ENCODE measurements around the gene NSDHL. TPM values are rescaled to one million over a fixed set of nuclear protein-coding genes. Genes with fewer than 3 reads are reported as not detected.
"Not testable (repeated sequence)": the region's sequence is repeated elsewhere in the genome, so short reads cannot be mapped to it uniquely, and the experiment has no call there.

NSDHL gene
- total RNA-seq, 1 donor from 2014 or later, result 24.9 TPM

DNA sequence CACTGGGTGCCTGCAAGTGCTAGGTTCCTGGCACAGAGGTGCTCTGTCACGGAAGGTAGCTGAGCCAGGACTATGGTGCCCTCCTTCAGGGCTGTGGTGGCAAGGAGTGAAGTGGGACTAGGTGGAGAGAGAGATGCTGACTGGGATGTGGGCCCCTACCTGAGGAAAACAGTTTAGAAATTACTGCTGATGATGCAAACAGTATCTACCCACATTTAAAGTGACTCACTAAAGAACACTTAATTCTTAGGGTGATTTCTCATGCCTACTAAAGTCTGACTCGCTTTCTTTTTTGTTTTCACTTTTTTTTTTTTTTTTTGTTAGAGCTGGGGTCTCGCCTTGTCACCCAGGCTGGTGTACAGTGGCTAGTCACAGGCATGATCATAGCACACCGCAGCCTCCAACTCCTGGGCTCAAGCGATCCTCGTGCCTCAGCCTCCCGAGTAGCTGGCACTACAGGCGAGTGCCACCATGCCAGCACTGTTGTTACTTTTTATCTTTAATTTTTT lies 70.1 kb downstream of the NSDHL start:
- peaks cover 2% of the 10 kb centered on the region for H3K36me3 Mint-ChIP-seq (ENCODE audit: low read depth)
- peaks cover 12% of the 10 kb centered on the region for H3K27me3 Mint-ChIP-seq (ENCODE audit: insufficient read depth)
- DNase-seq (ENCODE audit: low spot score), result no peak
- H3K27ac Mint-ChIP-seq, result no peak overlapping the region
- H3K9me3 Mint-ChIP-seq, result no peaks in the 10 kb centered on the region
- no peaks in the 10 kb centered on the region for H3K4me1 Mint-ChIP-seq (ENCODE audit: low read depth)
- H3K4me3 Mint-ChIP-seq, result no peak overlapping the region
- intact Hi-C loops (cut with micrococcal nuclease), result no loop called here

DNA sequence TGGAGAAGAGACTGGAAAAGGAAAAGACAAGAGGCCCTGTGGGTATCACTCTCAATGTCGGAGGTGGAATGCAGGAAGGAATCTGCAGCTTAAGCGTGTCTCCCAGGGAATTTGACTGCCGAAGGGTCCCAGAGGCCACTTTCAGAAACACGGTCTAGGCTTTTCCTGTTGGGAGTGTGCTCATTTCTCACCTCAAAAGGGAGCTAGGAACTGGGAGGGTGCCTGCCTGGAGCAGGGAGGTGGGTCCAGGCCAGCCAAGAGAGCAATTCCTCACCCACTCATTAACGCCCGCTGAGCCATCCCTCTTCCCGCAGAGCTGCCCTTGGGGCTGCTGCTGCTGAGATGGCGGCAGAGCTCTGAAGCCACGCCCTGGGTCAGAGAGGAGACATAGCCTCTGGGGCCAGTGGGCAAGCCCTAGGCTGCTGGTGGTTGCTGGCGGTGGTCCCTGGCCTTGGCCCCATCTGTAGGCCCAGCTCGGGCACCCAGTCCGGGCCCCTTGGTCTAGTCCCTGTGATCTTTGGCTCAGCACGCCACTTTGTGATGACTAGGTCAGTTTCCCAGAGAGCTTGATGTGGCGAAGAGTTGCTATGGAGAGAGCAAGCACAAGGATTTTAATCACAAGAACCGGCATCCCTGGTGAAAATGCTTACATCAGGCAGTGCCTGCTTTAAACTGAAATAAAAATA lies 71.1 kb downstream of the NSDHL start:
- Mint-ChIP-seq H3K4me1 (ENCODE audit: low read depth) (no peaks in the 10 kb centered on the region), H3K4me3 (no peak overlapping the region), H3K27ac (no peak overlapping the region), H3K9me3 (no peaks in the 10 kb centered on the region), H3K27me3 (ENCODE audit: insufficient read depth) (peaks cover 5% of the 10 kb centered on the region), H3K36me3 (ENCODE audit: low read depth) (no peaks in the 10 kb centered on the region)
- intact Hi-C loops (cut with micrococcal nuclease), result no loop called here
- DNase-seq (ENCODE audit: low spot score), result no peak

DNA sequence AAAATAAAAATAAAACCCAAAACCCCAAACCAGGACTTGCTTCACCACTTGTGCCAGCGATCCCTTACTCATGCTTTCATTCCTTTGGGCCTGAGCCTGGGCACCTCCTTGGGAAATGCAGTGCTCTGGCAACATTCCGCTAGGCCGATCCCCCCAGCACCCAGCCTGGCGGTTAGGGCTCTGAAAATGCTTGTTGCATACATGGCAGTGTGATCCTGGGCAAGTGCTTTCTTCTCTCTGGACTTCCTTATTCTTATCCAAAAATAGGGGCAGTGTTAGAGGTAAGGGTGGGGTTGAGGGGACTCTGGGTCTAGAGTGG lies 71.6 kb downstream of the NSDHL start:
- Mint-ChIP-seq H3K9me3 (no peaks in the 10 kb centered on the region), H3K4me3 (no peak overlapping the region), H3K27ac (no peak overlapping the region), H3K36me3 (ENCODE audit: low read depth) (no peaks in the 10 kb centered on the region), H3K27me3 (ENCODE audit: insufficient read depth) (peaks cover 4% of the 10 kb centered on the region), H3K4me1 (ENCODE audit: low read depth) (no peaks in the 10 kb centered on the region)
- DNase-seq (ENCODE audit: low spot score), result no peak
- intact Hi-C loops (cut with micrococcal nuclease), result no loop called here

DNA sequence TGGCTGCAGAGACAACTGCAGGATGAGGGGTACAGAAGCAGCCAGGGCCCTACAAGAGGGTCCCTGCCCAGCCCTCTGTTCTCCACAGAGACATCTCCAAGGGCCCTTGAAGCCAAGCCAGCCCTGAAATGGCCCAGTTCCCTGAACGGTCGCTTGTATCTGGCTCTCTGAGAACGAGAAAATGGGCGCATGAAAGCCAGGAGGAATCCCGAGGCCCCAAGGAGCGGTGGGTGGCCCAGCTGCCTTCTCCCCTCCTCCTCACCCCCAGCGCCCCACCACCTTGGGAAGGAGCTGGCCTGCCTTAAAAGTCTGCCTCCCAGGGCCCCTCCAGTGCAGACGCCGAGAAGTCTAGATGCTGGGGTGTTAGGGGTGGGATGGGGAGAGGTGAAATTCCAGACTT lies 72.7 kb downstream of the NSDHL start:
- H3K27ac Mint-ChIP-seq, result no peak overlapping the region
- no peak overlapping the region for H3K4me3 Mint-ChIP-seq
- no peak for DNase-seq (ENCODE audit: low spot score)
- intact Hi-C loops (cut with micrococcal nuclease), result no loop called here
- no peaks in the 10 kb centered on the region for H3K4me1 Mint-ChIP-seq (ENCODE audit: low read depth)
- H3K27me3 Mint-ChIP-seq (ENCODE audit: insufficient read depth), result no peaks in the 10 kb centered on the region
- no peaks in the 10 kb centered on the region for H3K36me3 Mint-ChIP-seq (ENCODE audit: low read depth)
- H3K9me3 Mint-ChIP-seq, result no peaks in the 10 kb centered on the region

DNA sequence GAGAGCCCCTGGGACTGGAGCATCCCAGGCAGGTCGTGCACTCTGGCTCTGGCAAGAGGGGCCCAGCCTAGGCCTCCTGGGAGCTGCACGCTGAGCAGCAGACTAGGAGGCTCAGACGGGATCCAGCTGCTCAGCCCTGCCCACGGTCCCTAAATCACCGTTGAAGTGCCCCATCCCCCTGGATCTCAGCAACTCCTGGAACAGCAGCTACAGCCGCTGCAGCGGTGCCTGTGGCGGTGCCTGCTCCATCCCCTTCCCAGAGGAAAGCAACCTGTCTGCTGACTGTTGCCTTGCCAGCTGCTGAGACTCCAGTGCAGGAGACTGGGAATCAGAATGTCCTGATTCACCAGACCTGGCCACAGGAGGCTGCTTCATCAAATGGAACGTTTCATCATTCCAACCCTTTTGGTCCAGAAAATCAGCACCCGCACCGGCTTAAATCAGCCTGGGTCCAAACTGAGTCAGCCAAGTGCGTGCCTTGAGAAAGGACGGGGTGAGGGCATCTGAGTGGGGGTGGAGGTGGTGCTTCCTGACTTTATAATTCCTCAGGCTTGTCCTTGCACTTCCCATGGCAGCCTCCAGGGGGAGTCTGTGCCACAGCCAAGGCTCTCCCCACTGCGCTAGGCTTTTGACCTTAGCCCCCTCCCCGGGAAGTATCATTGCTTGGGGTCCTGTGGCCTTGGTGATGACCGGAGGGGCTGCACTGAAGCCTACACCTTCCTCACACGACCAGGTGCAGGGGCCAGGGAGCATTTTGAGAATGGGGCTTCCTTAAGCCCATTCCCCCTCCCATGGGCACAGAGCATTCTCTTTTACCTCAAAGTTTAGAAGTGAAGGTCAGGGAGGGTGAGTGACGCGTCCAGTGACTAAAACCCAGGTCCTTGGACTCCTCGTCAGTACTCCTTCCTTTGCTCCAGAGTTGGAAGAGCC lies 73.6 kb downstream of the NSDHL start:
- no peaks in the 10 kb centered on the region for H3K4me1 Mint-ChIP-seq (ENCODE audit: low read depth)
- H3K36me3 Mint-ChIP-seq (ENCODE audit: low read depth), result no peaks in the 10 kb centered on the region
- H3K9me3 Mint-ChIP-seq, result no peaks in the 10 kb centered on the region
- H3K4me3 Mint-ChIP-seq, result no peak overlapping the region
- H3K27me3 Mint-ChIP-seq (ENCODE audit: insufficient read depth), result no peaks in the 10 kb centered on the region
- no peak overlapping the region for H3K27ac Mint-ChIP-seq
- DNase-seq (ENCODE audit: low spot score), result peak; percentile 1
- intact Hi-C loops (cut with micrococcal nuclease), result no loop called here

DNA sequence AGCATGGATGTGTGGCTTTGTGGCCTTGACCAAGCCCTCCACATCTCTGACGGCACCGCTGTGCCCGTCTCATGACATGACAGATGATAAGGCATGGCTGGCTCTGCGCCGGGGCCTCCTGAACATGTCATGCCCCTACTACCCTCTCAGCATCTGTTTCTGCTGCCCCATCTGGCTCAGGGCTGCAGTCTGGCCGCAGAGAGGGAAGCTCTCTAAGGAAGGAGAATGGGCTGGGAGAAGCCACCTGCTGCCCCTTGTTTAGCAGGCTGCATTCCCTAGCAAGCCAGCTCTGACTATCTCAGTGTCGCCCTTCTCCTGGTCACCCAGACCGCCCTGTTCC lies 74.2 kb downstream of the NSDHL start:
- no peaks in the 10 kb centered on the region for H3K9me3 Mint-ChIP-seq
- H3K4me1 Mint-ChIP-seq (ENCODE audit: low read depth), result no peaks in the 10 kb centered on the region
- no peak overlapping the region for H3K4me3 Mint-ChIP-seq
- no peaks in the 10 kb centered on the region for H3K27me3 Mint-ChIP-seq (ENCODE audit: insufficient read depth)
- no peak overlapping the region for H3K27ac Mint-ChIP-seq
- DNase-seq (ENCODE audit: low spot score), result no peak
- intact Hi-C loops (cut with micrococcal nuclease), result no loop called here
- no peaks in the 10 kb centered on the region for H3K36me3 Mint-ChIP-seq (ENCODE audit: low read depth)

DNA sequence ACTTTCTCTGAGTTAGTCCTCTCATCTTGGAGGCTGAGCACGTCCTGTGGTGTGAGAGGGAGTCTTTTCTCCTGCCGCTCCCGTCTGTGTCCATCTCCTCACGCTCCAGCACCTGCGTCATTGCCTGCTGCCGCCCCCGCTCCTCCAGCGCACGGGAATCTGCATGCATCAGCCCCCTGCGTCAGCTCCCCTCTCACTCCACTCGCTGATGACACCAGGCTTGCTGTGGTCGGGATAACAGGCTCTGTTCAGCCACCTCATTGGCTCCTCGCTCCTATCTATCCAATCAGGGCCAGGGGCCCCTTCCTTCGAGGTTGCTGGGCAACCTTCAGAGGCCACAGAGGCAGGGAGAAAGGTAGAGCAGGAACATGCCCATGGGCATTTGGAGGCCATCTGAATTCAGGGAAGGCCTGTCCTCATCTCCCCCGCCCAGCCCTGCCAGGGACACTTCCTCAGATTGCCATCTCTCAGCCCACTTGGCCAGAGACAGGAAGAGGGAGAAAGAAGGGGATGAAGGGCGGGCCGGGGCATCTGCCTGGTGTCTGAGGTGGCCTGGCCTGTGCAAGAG lies 76.3 kb downstream of the NSDHL start:
- Mint-ChIP-seq H3K36me3 (ENCODE audit: low read depth) (no peaks in the 10 kb centered on the region), H3K4me1 (ENCODE audit: low read depth) (no peaks in the 10 kb centered on the region), H3K27ac (no peak overlapping the region), H3K4me3 (no peak overlapping the region), H3K9me3 (no peaks in the 10 kb centered on the region), H3K27me3 (ENCODE audit: insufficient read depth) (no peaks in the 10 kb centered on the region)
- intact Hi-C loops (cut with micrococcal nuclease), result no loop called here
- no peak for DNase-seq (ENCODE audit: low spot score)

DNA sequence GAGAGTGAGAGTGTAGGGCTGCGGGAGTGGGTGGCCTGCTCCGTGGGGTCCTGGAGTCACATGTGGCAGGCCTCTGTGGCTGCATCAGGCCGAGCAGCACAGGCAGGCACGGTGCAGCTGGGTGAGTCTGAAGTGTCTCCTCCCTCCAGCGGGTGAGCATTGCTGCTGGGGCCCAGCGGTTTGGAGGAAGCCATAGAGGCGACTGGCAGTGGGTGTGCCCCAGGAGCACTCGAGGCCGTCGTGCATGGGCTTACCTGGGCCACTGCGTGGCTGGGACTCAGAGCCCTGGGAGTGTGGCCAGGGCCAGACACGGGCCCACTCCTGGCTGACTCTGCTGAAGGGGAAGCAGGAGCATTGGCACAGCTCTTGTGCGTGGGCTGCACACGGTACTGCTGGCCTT lies 77.6 kb downstream of the NSDHL start:
- Mint-ChIP-seq H3K36me3 (ENCODE audit: low read depth) (no peaks in the 10 kb centered on the region), H3K27me3 (ENCODE audit: insufficient read depth) (no peaks in the 10 kb centered on the region), H3K9me3 (no peaks in the 10 kb centered on the region), H3K4me1 (ENCODE audit: low read depth) (no peaks in the 10 kb centered on the region), H3K4me3 (no peak overlapping the region), H3K27ac (no peak overlapping the region)
- intact Hi-C loops (cut with micrococcal nuclease), result no loop called here
- no peak for DNase-seq (ENCODE audit: low spot score)

DNA sequence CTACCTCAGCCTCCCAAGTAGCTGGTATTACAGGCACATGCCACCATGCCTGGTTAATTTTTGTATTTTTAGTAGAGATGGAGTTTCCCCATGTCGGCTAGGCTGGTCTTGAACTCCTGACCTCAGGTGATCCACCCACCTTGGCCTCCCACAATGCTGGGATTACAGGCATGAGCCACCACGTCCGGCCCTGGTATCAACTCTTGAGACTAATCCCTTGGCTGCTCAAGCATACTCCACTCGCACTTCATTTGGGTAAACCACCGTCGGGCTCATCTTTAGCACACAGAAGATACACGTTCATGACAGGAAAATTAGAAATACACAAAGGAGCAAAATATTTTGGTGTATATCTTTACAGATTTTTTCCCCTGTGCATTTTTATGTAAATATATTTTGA lies 79.2 kb downstream of the NSDHL start:
- intact Hi-C loops (cut with micrococcal nuclease); H3K9me3 Mint-ChIP-seq; H3K36me3 Mint-ChIP-seq (ENCODE audit: low read depth); DNase-seq (ENCODE audit: low spot score); H3K4me3 Mint-ChIP-seq; H3K4me1 Mint-ChIP-seq (ENCODE audit: low read depth); H3K27me3 Mint-ChIP-seq (ENCODE audit: insufficient read depth); H3K27ac Mint-ChIP-seq: not testable (repeated sequence)

DNA sequence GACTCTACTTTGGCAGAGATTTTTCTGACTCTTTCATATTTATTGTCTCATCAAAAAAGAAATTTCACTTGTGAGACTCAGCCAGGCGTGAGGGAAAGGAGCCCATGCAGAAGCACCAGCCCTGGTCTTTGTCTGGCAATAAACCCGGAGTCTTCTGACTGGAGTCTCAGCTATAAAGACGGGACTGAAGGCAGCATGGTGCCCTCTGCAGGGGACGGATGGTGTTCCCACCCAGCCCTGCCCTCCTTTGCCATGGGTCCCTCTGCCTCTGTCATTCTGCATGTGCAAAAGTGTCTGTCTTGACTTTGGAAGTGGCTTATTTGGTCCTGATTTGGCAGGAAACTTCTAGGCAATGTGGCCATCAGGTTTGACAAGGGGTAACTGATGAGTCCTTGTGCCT lies 81.2 kb downstream of the NSDHL start:
- H3K36me3 Mint-ChIP-seq (ENCODE audit: low read depth), result no peaks in the 10 kb centered on the region
- no peaks in the 10 kb centered on the region for H3K4me1 Mint-ChIP-seq (ENCODE audit: low read depth)
- no peaks in the 10 kb centered on the region for H3K27me3 Mint-ChIP-seq (ENCODE audit: insufficient read depth)
- H3K27ac Mint-ChIP-seq, result no peak overlapping the region
- H3K9me3 Mint-ChIP-seq, result no peaks in the 10 kb centered on the region
- no peak for DNase-seq (ENCODE audit: low spot score)
- intact Hi-C loops (cut with micrococcal nuclease), result no loop called here
- no peak overlapping the region for H3K4me3 Mint-ChIP-seq

DNA sequence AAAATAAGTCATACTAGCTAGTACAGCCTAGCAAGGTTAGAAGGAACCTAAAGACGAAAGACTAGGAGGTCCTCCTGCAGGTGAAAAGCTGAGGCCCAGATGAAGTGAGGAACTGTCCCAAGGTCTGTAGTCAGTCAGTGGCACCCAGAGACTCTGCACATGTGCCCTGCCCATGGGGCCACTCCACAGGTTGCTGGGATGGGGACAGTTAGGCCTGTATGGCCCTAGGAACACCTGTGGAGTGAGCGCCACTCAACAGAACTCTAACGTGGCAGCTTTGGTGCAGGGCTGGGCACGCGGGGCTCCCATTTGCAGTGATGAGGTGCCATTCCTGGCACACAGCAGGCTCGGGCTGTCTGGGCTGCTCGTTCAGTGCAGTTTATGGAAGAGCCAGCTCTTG lies 81.8 kb downstream of the NSDHL start:
- Mint-ChIP-seq H3K36me3 (ENCODE audit: low read depth) (no peaks in the 10 kb centered on the region), H3K27me3 (ENCODE audit: insufficient read depth) (no peaks in the 10 kb centered on the region), H3K4me1 (ENCODE audit: low read depth) (no peaks in the 10 kb centered on the region), H3K27ac (no peak overlapping the region), H3K4me3 (no peak overlapping the region), H3K9me3 (no peaks in the 10 kb centered on the region)
- no peak for DNase-seq (ENCODE audit: low spot score)
- intact Hi-C loops (cut with micrococcal nuclease), result no loop called here

DNA sequence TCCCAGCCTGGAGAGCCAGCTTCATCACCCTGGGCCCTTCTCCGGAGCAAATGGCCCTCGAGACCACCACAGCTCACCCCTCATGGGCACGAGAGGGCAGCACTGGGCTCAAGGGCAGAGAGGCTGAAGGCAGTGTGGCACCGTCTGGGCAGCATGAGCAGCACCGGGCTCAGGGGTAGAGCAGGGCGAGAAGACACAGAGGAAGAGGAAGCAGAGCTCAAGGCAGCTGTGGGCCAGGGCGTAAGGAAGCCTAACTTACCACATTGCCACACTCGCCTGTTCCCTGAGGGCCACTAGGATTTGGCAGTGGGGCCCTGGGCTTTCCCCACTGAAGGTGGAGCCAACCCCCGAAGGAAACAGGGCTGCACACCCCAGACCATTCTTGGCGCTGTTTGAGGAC lies 82.5 kb downstream of the NSDHL start:
- intact Hi-C loops (cut with micrococcal nuclease), result no loop called here
- H3K9me3 Mint-ChIP-seq, result no peaks in the 10 kb centered on the region
- H3K27me3 Mint-ChIP-seq (ENCODE audit: insufficient read depth), result no peaks in the 10 kb centered on the region
- no peaks in the 10 kb centered on the region for H3K36me3 Mint-ChIP-seq (ENCODE audit: low read depth)
- H3K4me1 Mint-ChIP-seq (ENCODE audit: low read depth), result no peaks in the 10 kb centered on the region
- no peak overlapping the region for H3K4me3 Mint-ChIP-seq
- no peak for DNase-seq (ENCODE audit: low spot score)
- H3K27ac Mint-ChIP-seq, result no peak overlapping the region

DNA sequence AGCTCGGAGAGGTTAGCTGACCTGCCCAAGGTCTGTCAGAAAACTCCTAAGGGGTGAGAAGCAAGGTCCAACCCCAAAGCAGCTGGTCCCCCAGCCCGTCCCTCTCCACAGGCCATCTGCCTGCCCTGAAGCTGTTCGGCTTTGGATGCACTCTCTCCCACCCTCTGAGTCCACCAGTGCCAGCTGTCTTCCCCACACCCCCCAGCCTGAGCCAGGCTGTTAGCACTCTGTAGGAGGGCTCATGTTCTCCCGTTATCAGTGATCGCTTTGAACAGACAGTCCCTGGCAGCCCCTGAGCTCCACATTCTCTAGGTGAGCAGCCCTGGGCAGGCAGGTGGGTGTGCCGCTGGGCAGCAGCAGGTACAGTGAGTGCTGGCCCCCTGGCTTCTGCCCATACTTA lies 83.0 kb downstream of the NSDHL start:
- no peaks in the 10 kb centered on the region for H3K9me3 Mint-ChIP-seq
- DNase-seq (ENCODE audit: low spot score), result no peak
- no peaks in the 10 kb centered on the region for H3K27me3 Mint-ChIP-seq (ENCODE audit: insufficient read depth)
- no peak overlapping the region for H3K27ac Mint-ChIP-seq
- no peaks in the 10 kb centered on the region for H3K36me3 Mint-ChIP-seq (ENCODE audit: low read depth)
- intact Hi-C loops (cut with micrococcal nuclease), result no loop called here
- H3K4me3 Mint-ChIP-seq, result no peak overlapping the region
- H3K4me1 Mint-ChIP-seq (ENCODE audit: low read depth), result no peaks in the 10 kb centered on the region

Measured in activated T-helper 1 cell treated with anti-CD3 and anti-CD28 coated beads, Interleukin-12 subunit alpha, Interleukin-12 subunit beta, Interleukin-2, Interleukin-4 antibody, amounts not matched to agents 30 ng/mL and 10 ng/mL and 1 ng/mL, durations not matched to agents 14 hours and 24 hours and 36 hours (primary cell).